Measurements from ENCODE around the gene SAMD3.

- TF ChIP-seq CTCF (IDR thresholded peaks at IDR 0.05) (no peak), POLR2A (IDR thresholded peaks at IDR 0.05) (no peak), EP300 (IDR thresholded peaks at IDR 0.05) (no peak), POLR2AphosphoS5 (IDR thresholded peaks at IDR 0.05) (no peak)
These were observed 44.1 kb downstream of the SAMD3 start for GRCh38 chr6:130178692-130179091.

Data from sigmoid colon (tissue), 4 donors.